IPS-15b (cell line): ENCODE measurements around the gene CD52.
"Not testable (repeated sequence)": the region's sequence is repeated elsewhere in the genome, so short reads cannot be mapped to it uniquely, and the experiment has no call there.

Source experiments
- H3K27me3 ChIP-seq: one replicate; pipeline ENCODE4 v1.6.1; 2013; ENCODE audit warnings: low read length; ENCODE audit not compliant: control insufficient read depth, insufficient read depth
- H3K36me3 ChIP-seq: one replicate; pipeline ENCODE4 v1.6.1; 2013; ENCODE audit warnings: low read length; ENCODE audit not compliant: control insufficient read depth, insufficient read depth
- H3K4me1 ChIP-seq: one replicate; pipeline ENCODE4 v1.6.1; 2013; ENCODE audit warnings: mild to moderate bottlenecking, low read length; ENCODE audit not compliant: control insufficient read depth, insufficient read depth
- H3K4me3 ChIP-seq: one replicate; pipeline ENCODE4 v1.5.1; 2013; ENCODE audit warnings: low read depth, low read length
- H3K9ac ChIP-seq: one replicate; pipeline ENCODE4 v1.6.1; 2013; ENCODE audit warnings: low read depth, mild to moderate bottlenecking, low read length
- H3K9me3 ChIP-seq: one replicate; pipeline ENCODE4 v1.6.1; 2013; ENCODE audit warnings: mild to moderate bottlenecking, low read length; ENCODE audit not compliant: control insufficient read depth, insufficient read depth

CD52 gene

GRCh38 chr1:26307966-26308899 is 9.5 kb upstream of the CD52 start:
- H3K4me1 ChIP-seq, H3K4me3 ChIP-seq, H3K27me3 ChIP-seq, H3K9me3 ChIP-seq, H3K9ac ChIP-seq, H3K36me3 ChIP-seq: not testable (repeated sequence)

DNA sequence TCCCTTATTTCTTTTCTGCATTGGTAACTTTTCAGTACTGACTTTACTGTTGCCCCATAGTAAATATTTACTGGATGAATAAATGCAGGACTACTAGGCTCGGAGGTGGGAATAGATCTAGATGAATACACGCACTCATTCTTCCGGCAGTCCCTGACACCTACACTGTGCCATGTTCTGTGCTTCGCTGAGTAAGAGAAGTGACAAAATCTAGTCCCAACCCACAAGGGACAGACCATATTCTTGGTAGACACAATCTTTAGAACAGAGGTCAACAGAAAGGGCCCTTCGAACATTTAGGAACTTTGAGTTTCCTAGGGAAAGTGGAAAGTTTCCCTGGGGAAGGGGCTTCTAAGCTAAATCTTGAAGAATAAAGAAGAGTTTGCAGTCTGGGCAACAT is 3.3 kb upstream of the CD52 start:
- Histone ChIP-seq H3K9ac (no peak overlapping the region), H3K4me1 (peaks cover 8% of the 10 kb centered on the region), H3K27me3 (no peaks in the 10 kb centered on the region), H3K9me3 (no peaks in the 10 kb centered on the region), H3K4me3 (no peak overlapping the region), H3K36me3 (no peaks in the 10 kb centered on the region)

- H3K4me1 ChIP-seq = peaks cover 8% of the 10 kb centered on the region
- H3K4me3 ChIP-seq = no peak overlapping the region
- no peaks in the 10 kb centered on the region for H3K9me3 ChIP-seq
- H3K27me3 ChIP-seq = no peaks in the 10 kb centered on the region
- peaks cover 3% of the 10 kb centered on the region for H3K36me3 ChIP-seq
- no peak overlapping the region for H3K9ac ChIP-seq
Measured at GRCh38 chr1:26315874-26316850, 1.6 kb upstream of the CD52 start.

GRCh38 chr1:26317146-26317545 is 612 bp upstream of the CD52 start:
- Histone ChIP-seq H3K4me3 (no peak overlapping the region), H3K9ac (peak overlapping the region; percentile 70), H3K36me3 (peaks cover 3% of the 10 kb centered on the region), H3K27me3 (no peaks in the 10 kb centered on the region), H3K9me3 (no peaks in the 10 kb centered on the region), H3K4me1 (peaks cover 8% of the 10 kb centered on the region)

DNA sequence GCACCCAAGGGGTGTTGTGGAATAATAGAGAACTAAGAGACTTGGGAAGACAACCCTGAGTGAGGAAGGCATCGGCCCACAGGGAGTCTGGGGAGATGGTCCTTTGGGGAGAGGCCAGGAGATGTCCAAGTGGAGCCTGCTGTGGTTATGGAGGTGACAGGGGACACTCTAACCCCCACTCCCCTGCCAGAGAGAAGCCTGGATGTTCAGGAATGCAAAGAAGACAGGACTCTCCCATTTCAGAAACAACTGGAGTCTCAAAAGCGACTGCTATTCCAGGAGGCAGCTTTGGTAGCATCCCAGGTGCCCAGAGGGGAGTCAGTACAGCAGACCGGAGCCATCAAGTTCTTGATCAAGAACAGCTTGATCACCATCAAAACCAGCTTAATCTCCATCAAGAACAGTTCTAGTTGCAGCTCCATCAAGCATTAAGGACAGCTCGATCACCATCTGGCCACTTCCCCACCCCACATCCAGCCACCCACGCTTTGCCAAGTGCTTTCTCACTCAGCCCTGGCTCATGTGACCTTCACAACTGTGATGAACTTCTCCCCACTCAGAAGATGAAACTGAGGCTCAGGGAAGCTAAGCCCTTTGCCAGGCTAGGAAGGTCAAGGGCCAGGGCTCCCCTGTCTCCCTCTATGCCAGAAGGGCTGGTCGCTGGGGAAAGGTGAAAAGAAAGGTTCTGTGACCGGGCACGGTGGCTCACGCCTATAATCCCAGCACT is 743 bp downstream of the CD52 start:
- H3K4me3 ChIP-seq = no peak overlapping the region
- no peaks in the 10 kb centered on the region for H3K27me3 ChIP-seq
- H3K4me1 ChIP-seq = peaks cover 8% of the 10 kb centered on the region
- H3K9ac ChIP-seq = peak overlapping the region; percentile 70
- H3K9me3 ChIP-seq = no peaks in the 10 kb centered on the region
- H3K36me3 ChIP-seq = peaks cover 3% of the 10 kb centered on the region

DNA sequence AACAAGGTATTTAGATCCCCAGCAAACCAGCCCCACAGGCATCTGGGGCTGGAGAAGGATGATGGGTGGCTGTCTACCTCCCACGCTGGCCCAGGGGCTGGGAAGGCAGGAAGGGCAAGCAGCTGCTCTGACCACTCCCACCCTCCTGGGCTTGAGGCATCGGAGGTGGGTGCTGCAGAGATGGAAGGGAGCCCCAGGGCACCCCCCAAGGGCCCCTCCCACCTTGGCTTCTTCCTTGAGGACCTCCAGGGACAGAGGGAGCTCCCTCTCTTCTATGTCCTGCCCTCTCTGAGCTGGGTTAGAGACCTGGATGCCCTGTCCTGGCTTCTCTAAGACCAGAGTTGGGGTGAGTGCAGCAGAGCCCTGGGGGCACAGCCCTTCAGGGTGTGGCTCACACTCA is 3.1 kb downstream of the CD52 start:
- Histone ChIP-seq H3K9me3 (no peaks in the 10 kb centered on the region), H3K36me3 (peaks cover 8% of the 10 kb centered on the region), H3K27me3 (no peaks in the 10 kb centered on the region), H3K9ac (no peak overlapping the region), H3K4me1 (peaks cover 8% of the 10 kb centered on the region), H3K4me3 (no peak overlapping the region)

- peaks cover 7% of the 10 kb centered on the region for H3K4me1 ChIP-seq
- H3K27me3 ChIP-seq = no peaks in the 10 kb centered on the region
- H3K36me3 ChIP-seq = peaks cover 8% of the 10 kb centered on the region
- no peak overlapping the region for H3K4me3 ChIP-seq
- H3K9me3 ChIP-seq = no peaks in the 10 kb centered on the region
- no peak overlapping the region for H3K9ac ChIP-seq
Measured at GRCh38 chr1:26321315-26322041, 3.7 kb downstream of the CD52 start.

GRCh38 chr1:26322042-26322331 is 4.2 kb downstream of the CD52 start:
- Histone ChIP-seq H3K36me3 (peaks cover 8% of the 10 kb centered on the region), H3K9me3 (no peaks in the 10 kb centered on the region), H3K27me3 (no peaks in the 10 kb centered on the region), H3K9ac (no peak overlapping the region), H3K4me1 (peaks cover 6% of the 10 kb centered on the region), H3K4me3 (no peak overlapping the region)

- no peak overlapping the region for H3K4me3 ChIP-seq
- peaks cover 14% of the 10 kb centered on the region for H3K36me3 ChIP-seq
- H3K27me3 ChIP-seq = no peaks in the 10 kb centered on the region
- no peaks in the 10 kb centered on the region for H3K4me1 ChIP-seq
- H3K9ac ChIP-seq = no peak overlapping the region
- no peaks in the 10 kb centered on the region for H3K9me3 ChIP-seq
Measured at GRCh38 chr1:26323382-26323781, 5.6 kb downstream of the CD52 start.

DNA sequence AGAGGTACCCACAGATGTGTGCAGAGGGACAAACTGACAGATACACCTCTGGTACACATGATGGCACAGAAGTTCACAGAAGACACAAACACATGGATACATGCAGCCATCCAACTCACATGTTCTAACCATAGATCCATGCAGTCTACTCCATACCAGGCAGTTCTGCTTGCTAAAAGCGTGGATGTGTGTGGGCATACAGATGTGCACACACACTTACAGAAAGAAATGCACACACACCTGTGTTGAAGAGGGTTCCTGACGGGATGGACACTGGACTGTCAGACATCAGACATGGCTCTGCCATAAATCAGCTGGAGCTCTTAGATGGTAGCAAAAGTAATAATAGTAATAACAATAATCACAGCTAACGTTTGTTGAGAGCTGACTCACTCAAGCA is 6.8 kb downstream of the CD52 start:
- Histone ChIP-seq H3K36me3 (peaks cover 16% of the 10 kb centered on the region), H3K4me3 (no peak overlapping the region), H3K9me3 (no peaks in the 10 kb centered on the region), H3K9ac (no peak overlapping the region), H3K4me1 (no peaks in the 10 kb centered on the region), H3K27me3 (no peaks in the 10 kb centered on the region)

GRCh38 chr1:26327956-26328362 is 10.2 kb downstream of the CD52 start:
- H3K27me3 ChIP-seq = no peaks in the 10 kb centered on the region
- no peak overlapping the region for H3K4me3 ChIP-seq
- peaks cover 17% of the 10 kb centered on the region for H3K36me3 ChIP-seq
- no peak overlapping the region for H3K9ac ChIP-seq
- H3K9me3 ChIP-seq = no peaks in the 10 kb centered on the region
- H3K4me1 ChIP-seq = no peaks in the 10 kb centered on the region
